Pons (tissue), 1 donor: ENCODE measurements around the gene PROSER2.

Source experiments
- DNase-seq: peaks from one replicate; pipeline ENCODE4 v3.0.0-alpha.2; 2016; ENCODE audit warnings: low spot score

PROSER2 gene

DNA sequence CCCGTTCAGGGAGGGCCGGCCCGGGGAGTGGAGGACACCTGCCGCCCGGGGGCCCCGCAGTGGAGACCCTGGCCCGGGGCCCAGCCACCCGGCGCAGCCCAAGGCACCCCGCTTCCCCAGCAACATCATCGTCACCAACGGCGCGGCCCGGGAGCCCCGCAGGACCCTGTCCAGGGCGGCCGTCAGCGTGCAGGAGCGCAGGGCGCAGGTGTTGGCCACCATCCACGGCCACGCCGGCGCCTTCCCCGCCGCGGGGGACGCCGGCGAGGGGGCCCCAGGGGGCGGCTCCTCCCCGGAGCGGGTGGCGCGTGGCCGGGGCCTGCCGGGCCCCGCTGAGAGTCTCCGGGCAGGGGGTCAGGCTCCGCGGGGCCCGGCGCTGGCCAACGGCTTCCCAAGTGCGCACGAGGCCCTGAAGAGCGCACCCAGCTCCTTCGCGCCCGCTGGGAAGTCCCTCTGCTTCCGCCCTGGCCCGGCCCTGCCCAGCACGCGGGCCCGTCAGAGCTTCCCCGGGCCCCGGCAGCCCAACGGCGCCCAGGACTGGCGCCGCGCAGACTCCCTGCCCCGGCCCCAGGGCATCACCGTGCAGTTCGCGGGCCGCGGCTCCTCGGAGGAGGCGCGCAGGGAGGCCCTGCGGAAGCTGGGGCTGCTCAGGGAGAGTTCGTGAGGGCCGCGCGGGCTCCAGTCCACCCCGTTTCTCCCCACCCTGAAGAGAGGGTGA, 46.7 kb downstream of the PROSER2 start:
- no peak for DNase-seq

DNA sequence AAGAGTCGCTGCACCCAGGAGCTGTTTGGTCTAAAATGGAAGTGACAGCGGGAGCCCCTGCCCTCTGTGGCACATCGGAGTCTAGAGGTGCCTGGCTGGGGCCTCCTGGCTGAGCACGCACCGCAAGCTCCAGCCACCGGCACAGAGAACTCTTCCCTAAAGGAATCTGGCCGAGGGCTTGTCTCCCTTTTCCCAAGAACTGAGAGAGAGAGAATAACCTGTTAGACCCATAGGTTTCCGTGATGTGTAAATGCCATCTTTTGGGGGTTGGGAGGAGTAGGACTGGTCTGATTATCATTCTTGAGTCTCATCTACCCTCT, 47.3 kb downstream of the PROSER2 start:
- DNase-seq, result no peak

- DNase-seq, result no peak
These were observed 47.8 kb downstream of the PROSER2 start for GRCh38 chr10:11870900-11871400.

DNA sequence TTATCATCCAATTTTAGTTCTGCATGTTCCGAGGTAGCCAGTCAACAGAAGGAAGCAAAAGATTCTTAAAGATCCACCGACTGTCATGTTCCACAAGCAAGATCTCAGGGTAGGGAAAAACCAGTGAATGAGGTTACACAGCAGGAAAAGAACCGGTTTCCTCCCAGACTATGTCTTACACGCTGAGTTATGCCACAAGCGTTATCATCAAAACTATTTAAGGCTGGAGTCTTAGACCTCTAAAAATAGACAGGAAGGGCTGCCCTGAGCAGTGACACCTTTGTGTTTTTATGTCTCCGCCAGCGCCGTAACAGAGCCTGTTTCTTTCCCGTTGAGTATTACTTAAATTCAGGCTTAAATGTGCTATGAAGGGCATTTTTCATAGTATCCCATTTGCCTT, 48.3 kb downstream of the PROSER2 start:
- DNase-seq, result no peak

GRCh38 chr10:11874568-11875493, 51.7 kb downstream of the PROSER2 start:
- no peak for DNase-seq

- no peak for DNase-seq
These were observed 52.5 kb downstream of the PROSER2 start for GRCh38 chr10:11875494-11876281.

DNA sequence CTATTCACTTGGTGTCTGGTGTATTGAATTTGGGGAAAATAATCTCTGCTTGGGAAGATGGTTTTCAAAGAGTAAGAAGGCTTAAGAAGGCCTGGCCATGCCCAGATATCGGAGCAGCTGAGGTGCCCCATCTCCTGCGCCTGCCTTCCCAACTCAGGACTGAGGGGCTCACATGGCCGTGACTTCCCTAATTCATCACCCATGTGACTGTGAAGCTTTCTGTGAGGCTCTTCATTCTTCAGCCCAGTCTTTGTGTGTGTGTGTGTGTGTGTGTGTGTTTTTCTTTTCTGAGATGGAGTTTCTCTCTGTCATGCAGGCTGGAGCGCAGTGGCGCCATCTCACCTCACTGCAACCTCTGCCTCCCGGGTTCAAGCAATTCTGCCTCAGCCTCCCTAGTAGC, 53.2 kb downstream of the PROSER2 start:
- DNase-seq, result no peak

- no peak for DNase-seq
These were observed 53.8 kb downstream of the PROSER2 start for GRCh38 chr10:11876805-11877590.

DNA sequence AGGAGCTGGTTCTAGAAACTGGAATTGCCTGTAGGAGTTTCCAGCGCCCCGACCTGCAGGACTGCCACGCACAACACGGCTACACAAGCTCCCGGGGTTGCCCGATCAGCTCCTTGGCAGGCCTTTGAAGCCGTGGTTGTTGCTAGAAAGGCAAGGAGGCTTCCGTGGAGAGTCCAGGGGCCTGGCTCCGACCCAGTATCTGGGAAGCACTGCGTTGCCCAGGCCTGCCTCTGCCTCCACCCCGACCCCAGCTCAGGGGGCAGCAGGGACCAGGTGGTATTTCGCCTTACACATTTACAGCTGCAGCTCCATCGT, 54.4 kb downstream of the PROSER2 start:
- DNase-seq, result no peak

DNA sequence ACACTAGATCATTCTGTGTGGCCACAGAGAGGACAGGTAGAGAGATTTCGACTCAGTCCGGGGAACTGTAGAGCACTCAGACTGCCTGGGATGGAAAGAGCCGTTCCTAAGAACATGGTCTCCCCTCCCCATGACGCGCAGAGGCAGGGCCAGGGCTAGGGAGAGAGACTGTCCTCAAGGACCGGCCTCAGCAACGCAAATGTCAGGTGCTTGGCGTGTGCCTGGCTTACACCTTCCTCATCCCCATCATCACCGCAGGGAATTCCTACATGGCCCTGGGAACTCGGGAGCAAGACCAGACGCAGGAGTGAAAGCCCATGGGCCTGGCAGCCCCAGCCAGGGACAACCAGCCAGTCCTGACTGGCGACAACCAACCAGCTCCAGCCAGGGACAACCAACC, 55.6 kb downstream of the PROSER2 start:
- DNase-seq, result no peak

DNA sequence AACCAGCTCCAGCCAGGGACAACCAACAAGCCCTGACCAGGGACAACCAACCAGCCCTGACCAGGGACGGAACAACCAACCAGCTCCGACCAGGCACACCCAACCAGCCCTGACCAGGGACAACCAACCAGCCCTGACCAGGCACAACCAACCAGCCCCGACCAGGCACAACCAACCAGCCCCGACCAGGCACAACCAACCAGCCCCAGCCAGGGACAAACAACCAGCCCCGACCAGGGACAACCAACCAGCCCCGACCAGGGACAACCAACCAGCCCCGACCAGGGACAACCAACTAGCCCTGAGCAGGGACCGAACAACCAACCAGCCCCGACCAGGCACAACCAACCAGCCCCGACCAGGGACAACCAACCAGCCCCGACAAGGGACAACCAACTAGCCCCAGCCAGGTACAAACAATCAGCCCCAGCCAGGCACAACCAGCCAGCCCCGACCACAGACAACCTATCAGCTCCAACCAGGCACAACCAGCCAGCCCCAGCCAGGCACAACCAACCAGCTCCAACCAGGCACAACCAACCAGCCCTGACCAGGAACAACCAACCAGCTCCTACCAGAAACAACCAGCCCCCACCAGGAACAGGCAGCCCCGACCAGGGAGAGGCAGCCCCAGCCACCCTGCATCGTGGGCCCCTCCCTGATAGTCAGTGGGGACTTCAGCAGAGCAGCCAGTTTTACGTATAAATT, 56.4 kb downstream of the PROSER2 start:
- no peak for DNase-seq

DNA sequence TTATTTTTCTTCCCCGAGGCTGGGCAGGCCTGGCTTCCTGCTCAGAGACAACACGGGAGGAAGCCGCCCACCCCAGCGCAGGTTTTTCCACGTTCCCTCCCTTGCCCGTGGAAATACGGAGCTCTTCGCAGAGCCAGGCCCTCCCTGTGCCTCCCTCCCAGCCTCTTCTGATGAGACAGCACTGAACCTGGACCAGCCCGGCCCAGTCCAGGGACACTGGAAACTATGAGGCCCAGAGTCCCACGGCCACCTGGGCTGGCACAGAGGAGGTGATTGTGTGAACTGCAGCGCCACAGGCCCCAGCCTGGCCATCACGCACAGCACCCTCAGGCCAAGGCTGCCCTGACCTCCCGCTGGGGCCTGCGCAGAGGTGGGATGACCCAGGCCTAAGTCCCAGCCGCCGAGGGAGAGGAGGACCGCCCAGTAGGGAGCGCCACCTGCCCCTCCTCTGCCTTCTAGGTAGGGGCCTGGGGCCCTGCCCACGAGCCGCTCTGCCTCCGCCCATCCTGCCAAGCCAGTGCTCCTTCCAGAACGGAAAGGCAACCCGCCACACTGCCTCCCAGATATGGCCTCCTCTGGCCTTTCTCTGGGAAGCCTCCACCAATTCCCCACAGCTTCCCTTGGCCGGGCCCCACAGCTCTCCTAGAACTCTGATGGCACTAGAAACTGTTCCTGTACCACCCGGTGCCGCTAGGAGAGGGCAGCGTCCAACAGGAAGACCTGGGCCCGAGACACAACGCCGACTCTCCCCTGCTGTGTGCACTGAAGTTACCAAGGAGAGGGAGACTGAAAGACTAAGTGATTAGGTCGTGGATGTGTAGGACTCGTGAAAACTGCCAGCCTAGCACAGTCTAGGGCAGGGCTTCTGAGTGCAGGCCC, 57.2 kb downstream of the PROSER2 start:
- no peak for DNase-seq

GRCh38 chr10:11881030-11881476, 57.9 kb downstream of the PROSER2 start:
- DNase-seq, result no peak

DNA sequence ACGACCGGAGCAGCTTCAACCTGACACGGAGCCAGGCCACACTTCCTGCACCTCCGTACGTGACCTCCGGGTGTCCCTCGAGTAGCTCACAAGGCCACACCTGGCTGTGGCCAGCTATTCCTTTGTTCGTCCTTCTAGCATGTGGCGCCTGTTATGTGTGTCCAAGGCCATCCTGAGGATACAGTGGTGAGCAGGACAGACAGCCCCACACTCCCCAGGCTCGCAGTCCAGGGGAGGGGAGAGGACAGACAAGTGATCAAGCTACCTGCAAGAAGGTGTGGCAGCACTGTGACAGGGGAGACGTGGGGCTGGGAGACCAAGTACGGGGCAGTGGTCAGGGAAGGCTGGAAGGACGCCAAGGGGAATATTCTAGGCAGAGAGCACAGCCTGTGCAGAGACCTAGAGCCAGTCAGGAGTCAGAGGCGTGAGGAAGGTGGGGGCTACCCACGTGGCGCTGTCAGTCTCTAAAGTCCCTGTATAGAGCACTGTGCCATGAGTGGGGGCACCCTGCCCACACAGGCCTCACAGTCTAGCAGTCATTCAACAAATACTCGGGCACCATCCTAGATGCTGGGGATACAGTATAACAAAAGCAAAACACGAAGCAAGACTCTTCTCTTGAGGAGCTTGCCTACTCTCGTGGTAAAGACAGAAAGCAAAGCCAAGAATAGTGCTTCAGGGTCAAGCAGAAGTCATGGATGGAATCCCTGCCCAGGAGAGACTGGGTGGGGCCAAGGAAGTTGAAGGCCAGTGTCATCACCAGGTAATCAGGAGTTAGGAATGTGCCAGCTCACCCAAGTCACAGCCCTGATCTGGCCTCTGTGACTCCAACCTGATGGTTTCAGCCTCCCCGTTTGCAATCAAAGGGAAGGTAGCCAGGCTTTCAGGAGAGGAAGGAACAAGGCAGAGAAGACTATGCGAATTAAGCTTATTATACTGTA, 58.6 kb downstream of the PROSER2 start:
- no peak for DNase-seq

- DNase-seq, result no peak
These were observed 59.7 kb downstream of the PROSER2 start for GRCh38 chr10:11882646-11883375.

- no peak for DNase-seq
These were observed 61.7 kb downstream of the PROSER2 start for GRCh38 chr10:11884706-11885423.

- DNase-seq, result no peak
These were observed 62.4 kb downstream of the PROSER2 start for GRCh38 chr10:11885437-11886137.
